H9 (cell line): ENCODE measurements around the gene VGLL2. TPM values are rescaled to one million over a fixed set of nuclear protein-coding genes. Genes with fewer than 3 reads are reported as not detected.

Experiments used
- DNase-seq: peaks from one replicate; pipeline ENCODE4 v3.0.0-alpha.2; 2017
- H2AFZ ChIP-seq: one replicate; pipeline ENCODE4 v1.6.1; 2013; ENCODE audit warnings: mild to moderate bottlenecking, low read length, control low read depth, moderate library complexity
- H2AK5ac ChIP-seq: 2 replicates; pipeline ENCODE4 v1.6.1; 2013; ENCODE audit warnings: low read length, control low read depth, mixed read lengths; ENCODE audit not compliant: insufficient read length
- H2BK120ac ChIP-seq: one replicate; pipeline ENCODE4 v1.6.1; 2013; ENCODE audit warnings: low read depth, mild to moderate bottlenecking, low read length, control low read depth, inconsistent platforms; ENCODE audit not compliant: poor library complexity, severe bottlenecking
- H2BK12ac ChIP-seq: 2 replicates; pipeline ENCODE4 v1.6.1; 2013; ENCODE audit warnings: low read length, control low read depth, mixed read lengths, low read depth; ENCODE audit not compliant: insufficient read length
- H2BK15ac ChIP-seq: 2 replicates; pipeline ENCODE4 v1.6.1; 2013; ENCODE audit warnings: low read depth, low read length, control low read depth
- H2BK20ac ChIP-seq: one replicate; pipeline ENCODE4 v1.6.1; 2013; ENCODE audit warnings: low read depth, mild to moderate bottlenecking, low read length, control low read depth, inconsistent platforms; ENCODE audit not compliant: poor library complexity, severe bottlenecking
- H2BK5ac ChIP-seq: 2 replicates; pipeline ENCODE4 v1.6.1; 2013; ENCODE audit warnings: low read length, control low read depth, mixed read lengths; ENCODE audit not compliant: insufficient read length
- H3K14ac ChIP-seq: 2 replicates; pipeline ENCODE4 v1.6.1; 2013; ENCODE audit warnings: low read length, control low read depth; ENCODE audit not compliant: insufficient read depth
- H3K18ac ChIP-seq: 2 replicates; pipeline ENCODE4 v1.6.1; 2013; ENCODE audit warnings: low read depth, mild to moderate bottlenecking, mixed read lengths, low read length, control low read depth; ENCODE audit not compliant: insufficient read length
- H3K23ac ChIP-seq: 2 replicates; pipeline ENCODE4 v1.6.1; 2013; ENCODE audit warnings: low read length, control low read depth, mixed read lengths, low read depth; ENCODE audit not compliant: insufficient read length
- H3K23me2 ChIP-seq: 2 replicates; pipeline ENCODE4 v1.6.1; 2013; ENCODE audit warnings: low read depth, mild to moderate bottlenecking, mixed read lengths, low read length, control low read depth; ENCODE audit not compliant: insufficient read length, poor library complexity, severe bottlenecking
- H3K27ac ChIP-seq: 2 replicates; pipeline ENCODE4 v1.5.1; 2013; ENCODE audit warnings: low read length, control low read depth, mixed read lengths, low read depth; ENCODE audit not compliant: insufficient read length
- H3K27me3 ChIP-seq: 2 replicates; pipeline ENCODE4 v1.6.1; 2013; ENCODE audit warnings: low read length, control low read depth, inconsistent platforms; ENCODE audit not compliant: insufficient read depth
- H3K4ac ChIP-seq: 2 replicates; pipeline ENCODE4 v1.6.1; 2013; ENCODE audit warnings: low read depth, mild to moderate bottlenecking, control low read depth, inconsistent platforms, low read length, moderate library complexity
- H3K4me1 ChIP-seq: 2 replicates; pipeline ENCODE4 v1.6.1; 2013; ENCODE audit warnings: low read length, control low read depth, inconsistent platforms; ENCODE audit not compliant: insufficient read depth
- H3K4me2 ChIP-seq: 2 replicates; pipeline ENCODE4 v1.6.1; 2013; ENCODE audit warnings: low read length, control low read depth, mixed read lengths; ENCODE audit not compliant: insufficient read length, insufficient read depth
- H3K56ac ChIP-seq: 2 replicates; pipeline ENCODE4 v1.6.1; 2013; ENCODE audit warnings: low read depth, mild to moderate bottlenecking, mixed read lengths, low read length, control low read depth; ENCODE audit not compliant: insufficient read length
- H3K79me1 ChIP-seq: 2 replicates; pipeline ENCODE4 v1.6.1; 2013; ENCODE audit warnings: low read depth, mild to moderate bottlenecking, moderate library complexity, low read length, control low read depth, inconsistent platforms; ENCODE audit not compliant: insufficient read depth, poor library complexity, severe bottlenecking
- H3K79me2 ChIP-seq: 2 replicates; pipeline ENCODE4 v1.6.1; 2013; ENCODE audit warnings: low read length, control low read depth, inconsistent platforms; ENCODE audit not compliant: insufficient read depth
- H3K9ac ChIP-seq: 2 replicates; pipeline ENCODE4 v1.6.1; 2013; ENCODE audit warnings: low read length, control low read depth, mixed read lengths; ENCODE audit not compliant: insufficient read length; ENCODE audit errors: extremely low read depth
- H3K9me3 ChIP-seq: one replicate; pipeline ENCODE4 v1.6.1; 2013; ENCODE audit warnings: low read depth, low read length, inconsistent platforms; ENCODE audit not compliant: control insufficient read depth
- H3T11ph ChIP-seq: one replicate; pipeline ENCODE4 v1.6.1; 2013; ENCODE audit warnings: mild to moderate bottlenecking, low read length, control low read depth, inconsistent platforms
- H4K20me1 ChIP-seq: one replicate; pipeline ENCODE4 v1.6.1; 2013; ENCODE audit not compliant: control insufficient read depth, insufficient read length, insufficient read depth
- H4K5ac ChIP-seq: 2 replicates; pipeline ENCODE4 v1.6.1; 2013; ENCODE audit warnings: low read depth, mild to moderate bottlenecking, mixed read lengths, low read length, control low read depth; ENCODE audit not compliant: insufficient read length
- H4K8ac ChIP-seq: replicated peaks from 2 replicates; pipeline ENCODE4 v1.6.1; 2013; ENCODE audit warnings: low read length, control low read depth, mixed read lengths, low read depth; ENCODE audit not compliant: insufficient read length
- H4K91ac ChIP-seq: 2 replicates; pipeline ENCODE4 v1.6.1; 2013; ENCODE audit warnings: low read depth, mild to moderate bottlenecking, moderate library complexity, mixed read lengths, low read length, control low read depth; ENCODE audit not compliant: insufficient read length
- H3K27ac Mint-ChIP-seq, 3 experiments: 2 replicates in 2 of 3; 3 replicates in 1 of 3; pipeline ENCODE4 v1.8.0; 2020 to 2021; ENCODE audit warnings: mixed read lengths in 3 of 3, mild to moderate bottlenecking in 1 of 3, moderate library complexity in 1 of 3
- H3K27me3 Mint-ChIP-seq: 2 replicates; pipeline ENCODE4 v1.8.0; 2021; ENCODE audit warnings: low read depth, mild to moderate bottlenecking, moderate library complexity, mixed read lengths
- H3K36me3 Mint-ChIP-seq, 3 experiments: 2 replicates in 2 of 3; 3 replicates in 1 of 3; pipeline ENCODE4 v1.8.0; 2020 to 2021; ENCODE audit warnings: low read depth in 3 of 3, mixed read lengths in 3 of 3; ENCODE audit not compliant: insufficient read depth in 1 of 3
- H3K4me1 Mint-ChIP-seq, 2 experiments: 2 replicates each; pipeline ENCODE4 v1.8.0; 2020; ENCODE audit warnings: mixed read lengths in 2 of 2
- H3K4me3 Mint-ChIP-seq, 2 experiments: 2 replicates in 1 of 2; 3 replicates in 1 of 2; pipeline ENCODE4 v1.8.0; 2020 to 2021; ENCODE audit warnings: mild to moderate bottlenecking in 2 of 2, mixed read lengths in 2 of 2, moderate library complexity in 1 of 2
- H3K9me3 Mint-ChIP-seq, 2 experiments: 2 replicates in 1 of 2; 3 replicates in 1 of 2; pipeline ENCODE4 v1.8.0; 2020; ENCODE audit warnings: mild to moderate bottlenecking in 2 of 2, mixed read lengths in 2 of 2, moderate library complexity in 1 of 2
- CTCF ChIP-seq: fragments of 200-600 bp; sonication (generic); conservative IDR thresholded peaks from 3 replicates; pipeline ENCODE4 v1.8.0; 2021; ENCODE audit warnings: antibody characterized with exemption, mild to moderate bottlenecking
- WGBS: extraction: QIAGEN DNeasy Blood & Tissue Kit; methylation state at CpG from one replicate; pipeline ENCODE4 v1.1.7; 2013; ENCODE audit warnings: missing lambda C conversion rate, low lambda C conversion rate, mixed read lengths; ENCODE audit not compliant: insufficient read length; ENCODE audit errors: extremely low coverage; 5-methylcytosine and 5-hydroxymethylcytosine counted together
- total RNA-seq: library from RNA; stranded (reverse); gene quantifications from 2 replicates; pipeline ENCODE4 v1.2.1, GENCODE V29; 2021

The VGLL2 gene
- total RNA-seq, 1 experiment from 2014 or later = not detected

GRCh38 chr6:117298941-117299340 is 33.6 kb downstream of the VGLL2 start:
- Histone ChIP-seq H3K27me3 (no peaks in the 10 kb centered on the region), H2BK20ac (no peak overlapping the region), H3K27ac (no peak overlapping the region), H3K18ac (no peak overlapping the region), H4K20me1 (no peaks in the 10 kb centered on the region), H3K14ac (no peak overlapping the region), H3K23me2 (no peaks in the 10 kb centered on the region), H3T11ph (no peak overlapping the region), H2BK12ac (no peak overlapping the region), H3K9ac (no peak overlapping the region), H3K4me1 (no peaks in the 10 kb centered on the region), H2AFZ (no peak overlapping the region), H4K91ac (no peak overlapping the region), H3K9me3 (no peaks in the 10 kb centered on the region), H3K23ac (no peak overlapping the region), H2BK5ac (no peak overlapping the region), H3K79me2 (no peaks in the 10 kb centered on the region), H3K4me2 (no peak overlapping the region), H3K79me1 (no peaks in the 10 kb centered on the region), H2AK5ac (no peak overlapping the region), H3K4ac (no peak overlapping the region), H3K56ac (no peak overlapping the region), H4K5ac (no peak overlapping the region), H4K8ac (no peak overlapping the region), H2BK15ac (no peak overlapping the region), H2BK120ac (no peak overlapping the region)
- no peaks in the 10 kb centered on the region for H3K4me1 Mint-ChIP-seq
- no peaks in the 10 kb centered on the region for H3K36me3 Mint-ChIP-seq
- no peak for DNase-seq
- peaks cover 2% of the 10 kb centered on the region for H3K27me3 Mint-ChIP-seq
- no peak overlapping the region for H3K4me3 Mint-ChIP-seq
- TF ChIP-seq CTCF = no peak
- no CpG with 5 or more reads among the region's 3 CpGs for WGBS
- no peaks in the 10 kb centered on the region for H3K9me3 Mint-ChIP-seq
- no peak overlapping the region for H3K27ac Mint-ChIP-seq
